NCI-H1105 (cell line): ENCODE results near the gene PTPRG.

Experiments
- DNase-seq: peaks from one replicate; lab custom pipeline; 2025; lab: John Stamatoyannopoulos, UW

The PTPRG gene

DNA sequence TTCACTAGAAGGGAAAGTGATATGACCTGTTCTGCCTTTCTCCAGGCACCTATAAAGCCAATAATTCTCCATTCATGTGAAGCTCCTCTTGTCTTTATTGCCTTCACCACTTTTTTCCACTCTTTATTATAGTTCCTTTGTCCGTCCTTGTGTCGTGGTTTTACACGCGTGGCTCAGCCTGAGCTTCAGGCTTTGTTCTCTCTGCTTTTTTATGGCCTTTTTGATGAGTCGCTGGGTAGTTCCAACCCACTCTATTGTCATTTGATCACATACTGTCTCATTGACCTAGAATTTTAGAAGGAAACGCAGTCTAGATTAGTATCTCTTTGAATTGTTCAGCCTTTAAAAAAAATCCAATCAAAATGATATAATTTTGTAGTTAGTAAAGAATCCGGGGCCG lies 403.2 kb downstream of the PTPRG start:
- DNase-seq: no peak

DNA sequence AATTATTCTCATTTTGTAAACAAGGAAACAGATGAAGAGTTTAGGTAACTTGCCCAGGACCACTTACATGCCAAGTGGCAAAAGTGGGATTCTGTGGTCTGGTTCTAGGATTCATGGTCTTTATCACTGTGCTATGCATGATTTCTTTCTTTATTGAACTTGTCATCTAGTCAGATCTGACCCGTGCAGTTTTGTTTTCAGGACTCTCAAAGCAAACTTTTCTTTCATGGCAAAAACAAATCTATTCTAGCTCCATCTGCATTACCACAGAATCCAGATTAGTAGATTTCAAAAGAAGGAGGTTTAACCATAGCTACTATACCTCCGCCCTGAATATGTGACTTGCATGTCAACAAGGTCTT lies 404.4 kb downstream of the PTPRG start:
- DNase-seq: no peak

DNA sequence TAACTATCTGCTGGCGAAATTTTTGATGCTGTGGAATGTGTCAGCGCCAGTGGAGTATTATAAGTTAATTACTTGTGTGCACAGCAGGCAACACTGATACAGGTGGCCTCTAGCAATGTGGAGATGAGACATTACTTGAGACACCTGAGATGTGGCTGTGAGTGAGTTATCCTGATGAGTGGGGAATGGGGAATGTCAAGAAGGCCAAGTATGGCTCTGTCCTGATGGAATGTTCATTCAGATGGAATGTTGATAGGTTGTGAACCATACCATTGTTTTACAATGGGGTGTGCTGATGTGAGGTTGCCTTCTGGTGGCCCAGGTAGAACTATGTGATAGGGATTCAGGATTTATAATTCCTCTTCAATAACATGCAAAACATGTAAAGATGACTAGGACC lies 404.8 kb downstream of the PTPRG start:
- no peak for DNase-seq

DNA sequence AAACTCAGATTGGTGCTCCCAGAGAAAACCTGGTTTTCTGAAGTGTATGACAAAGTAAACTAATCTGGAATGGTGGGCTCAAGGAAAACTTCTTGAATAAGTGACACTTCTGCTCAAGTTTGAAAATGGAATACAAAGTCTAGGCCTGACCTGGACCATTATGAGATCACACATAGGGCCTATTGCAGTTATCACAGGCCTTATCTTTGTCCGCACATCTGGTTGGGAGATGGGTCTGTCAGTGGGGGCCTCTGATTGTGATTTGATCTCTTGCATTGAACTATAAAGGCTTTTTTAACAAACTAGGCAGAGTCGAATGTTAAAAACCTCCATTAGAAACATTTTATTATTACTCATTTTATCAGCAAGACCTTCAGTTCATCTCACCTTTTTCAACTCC lies 405.6 kb downstream of the PTPRG start:
- no peak for DNase-seq

DNA sequence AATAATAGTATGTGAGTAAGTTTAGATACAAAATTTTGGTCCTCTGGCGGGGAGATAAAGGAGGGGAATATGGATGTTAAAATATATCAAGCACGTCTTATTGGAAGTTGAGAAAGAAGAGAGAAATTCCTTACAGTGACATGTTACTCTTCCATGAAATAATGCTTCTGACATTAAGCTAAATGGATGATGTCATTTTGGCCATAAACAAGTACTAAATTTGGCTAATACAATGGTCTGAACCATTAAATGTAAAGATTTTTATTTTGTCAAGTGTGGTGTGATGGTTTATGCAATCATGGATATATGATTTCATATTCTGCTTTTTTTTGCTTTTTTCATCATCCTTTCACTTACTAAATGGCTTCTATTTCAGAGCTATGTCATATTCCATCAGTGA lies 406.6 kb downstream of the PTPRG start:
- no peak for DNase-seq

DNA sequence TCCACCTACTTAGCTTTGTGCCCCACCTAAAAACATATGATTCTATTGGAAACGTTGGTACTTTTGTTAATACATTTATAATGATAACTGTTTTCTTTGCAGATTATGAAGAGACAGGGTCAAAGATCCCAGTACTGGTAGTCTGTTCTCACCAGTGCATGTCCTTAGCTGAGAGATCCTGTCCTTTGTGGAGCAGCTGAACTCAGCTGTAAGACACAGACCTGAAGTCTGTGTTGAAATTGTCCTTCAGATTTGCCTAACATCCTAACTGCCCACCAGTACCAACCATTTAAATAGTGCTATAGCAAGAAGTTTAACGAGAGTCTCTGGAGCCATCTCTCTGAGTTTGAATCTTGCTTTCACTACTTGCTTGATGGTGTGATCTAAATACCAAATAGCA lies 413.3 kb downstream of the PTPRG start:
- no peak for DNase-seq

DNA sequence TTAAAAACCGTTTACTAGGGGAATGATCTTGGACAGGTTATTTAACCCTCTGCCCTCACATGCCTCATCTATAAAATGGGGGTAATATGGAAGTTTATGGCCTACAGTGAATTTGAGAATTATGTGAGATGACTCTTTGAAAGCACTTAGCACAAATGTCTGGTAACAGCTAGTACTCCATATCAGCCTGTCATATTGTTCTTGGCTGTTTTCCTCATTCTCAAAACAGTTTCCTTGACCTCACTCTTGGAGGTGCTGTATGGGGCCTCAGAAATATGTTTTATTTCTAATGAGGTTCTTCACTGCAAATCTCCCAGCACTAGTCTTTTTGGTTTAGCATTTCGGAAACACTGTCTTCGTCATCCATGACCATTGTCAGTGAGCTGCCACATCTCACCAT lies 413.8 kb downstream of the PTPRG start:
- no peak for DNase-seq

DNA sequence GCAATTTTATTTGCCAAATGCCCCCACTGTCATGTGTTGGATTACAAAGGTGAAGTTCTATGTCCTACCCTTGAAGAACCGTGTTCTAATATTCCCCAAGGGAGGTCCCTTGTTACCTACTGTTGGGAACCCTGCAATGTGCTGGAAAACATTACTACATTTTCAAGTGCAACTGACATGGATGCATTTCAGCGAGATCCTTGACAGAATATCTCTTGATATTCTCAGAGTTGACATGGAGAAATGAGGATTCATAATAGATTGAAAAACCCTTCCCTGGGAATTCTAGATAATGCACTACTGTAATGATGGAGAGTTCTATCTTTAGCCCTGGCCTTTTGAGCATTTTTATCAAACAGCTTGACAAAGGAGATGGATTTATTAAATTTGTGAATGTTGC lies 414.6 kb downstream of the PTPRG start:
- DNase-seq: no peak

DNA sequence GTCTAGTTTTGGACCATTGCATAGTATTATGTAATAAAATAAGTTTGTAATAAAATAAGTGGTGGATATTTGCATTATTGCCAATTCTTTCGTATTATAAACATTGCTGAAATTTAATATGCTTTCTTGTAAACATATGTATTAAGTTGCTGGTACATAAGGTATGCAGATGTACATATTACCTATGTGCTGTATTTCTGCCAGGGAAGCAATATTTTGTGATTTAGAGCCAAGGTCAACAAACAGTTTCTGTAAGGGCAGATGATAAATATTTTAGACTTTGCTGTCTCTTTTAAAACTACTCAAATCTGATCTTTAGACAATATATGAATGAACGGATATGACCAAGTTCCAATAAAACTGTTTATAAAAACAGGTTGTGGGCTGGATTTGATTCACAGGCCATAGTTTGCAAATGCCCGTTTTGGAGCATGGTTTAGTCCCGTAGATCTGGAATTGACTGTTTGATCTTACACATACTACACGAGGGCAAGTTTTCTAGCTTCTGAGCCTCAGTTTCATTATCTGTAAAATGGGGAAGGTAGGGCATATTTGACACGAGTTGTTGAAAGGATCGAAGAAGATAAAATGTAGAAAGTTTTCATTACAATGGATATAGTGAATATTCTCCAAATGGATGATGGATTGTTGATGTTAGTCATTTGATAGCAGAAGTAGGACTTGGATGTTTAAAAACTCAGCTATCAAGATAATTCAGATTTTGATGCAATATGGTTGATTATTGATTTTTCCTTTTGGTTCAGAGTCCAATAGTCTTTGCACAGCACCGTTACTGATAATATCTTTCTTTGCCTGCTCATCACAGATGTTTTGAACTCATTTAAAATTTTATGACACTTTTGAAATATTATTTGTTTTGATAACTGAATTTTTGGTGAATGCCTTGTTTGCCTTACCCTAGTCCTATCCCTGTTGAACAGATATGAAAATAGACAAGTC lies 417.4 kb downstream of the PTPRG start:
- DNase-seq: no peak

DNA sequence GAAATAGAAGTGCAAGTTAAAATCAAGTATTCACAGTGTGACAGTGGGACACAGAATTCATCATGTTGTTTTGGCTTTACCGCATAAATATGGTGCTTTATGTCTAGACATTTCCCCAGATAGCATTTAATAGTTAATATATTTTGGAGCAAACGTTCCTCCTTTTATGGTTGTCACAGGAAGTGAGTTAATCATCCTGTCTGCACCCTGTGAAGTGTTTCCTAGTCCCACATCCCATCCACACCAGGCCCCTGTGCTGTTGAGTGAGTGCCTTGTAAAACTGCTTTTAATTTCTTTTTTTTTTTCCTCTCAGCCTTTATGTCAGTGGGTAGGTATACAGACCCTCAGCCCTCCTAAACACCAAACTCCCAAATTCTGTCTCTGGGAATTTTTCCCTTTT lies 418.3 kb downstream of the PTPRG start:
- no peak for DNase-seq

DNA sequence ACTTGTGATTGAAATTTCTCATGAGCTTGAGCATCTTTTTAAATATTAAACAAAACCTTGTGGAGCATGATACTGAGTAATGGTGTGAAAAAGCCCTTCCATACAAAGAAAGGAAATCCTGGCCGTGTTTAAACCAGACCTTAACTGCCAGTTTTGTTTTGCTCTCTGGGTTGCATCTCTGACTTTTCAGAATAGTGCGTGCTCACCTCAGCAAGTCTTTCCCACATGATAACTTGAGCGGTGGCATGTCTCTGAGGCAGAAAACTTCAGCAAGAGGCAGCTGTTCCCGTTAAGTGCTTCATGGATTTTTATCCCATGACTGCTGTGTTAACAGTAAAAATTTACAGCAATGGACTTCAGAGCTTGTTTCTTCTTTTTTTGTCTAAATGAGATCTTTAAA lies 418.7 kb downstream of the PTPRG start:
- DNase-seq: no peak

DNA sequence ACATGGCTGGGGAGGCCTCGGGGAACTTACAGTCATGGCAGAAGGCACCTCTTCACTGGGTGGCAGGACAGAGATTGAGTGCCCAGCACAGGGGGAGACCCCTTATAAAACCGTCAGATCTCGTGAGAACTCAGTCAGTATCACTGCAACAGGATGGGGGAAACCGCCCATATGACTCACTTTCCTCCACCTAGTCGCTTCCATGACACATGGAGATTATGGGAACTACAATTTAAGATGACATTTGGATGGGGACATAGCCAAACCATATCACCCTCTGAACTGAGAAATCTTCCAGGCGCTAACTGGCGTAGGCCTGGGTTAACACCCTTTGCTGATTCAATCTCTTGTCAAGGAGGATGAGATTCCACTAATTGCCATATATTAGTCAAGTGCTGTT lies 419.7 kb downstream of the PTPRG start:
- no peak for DNase-seq

DNA sequence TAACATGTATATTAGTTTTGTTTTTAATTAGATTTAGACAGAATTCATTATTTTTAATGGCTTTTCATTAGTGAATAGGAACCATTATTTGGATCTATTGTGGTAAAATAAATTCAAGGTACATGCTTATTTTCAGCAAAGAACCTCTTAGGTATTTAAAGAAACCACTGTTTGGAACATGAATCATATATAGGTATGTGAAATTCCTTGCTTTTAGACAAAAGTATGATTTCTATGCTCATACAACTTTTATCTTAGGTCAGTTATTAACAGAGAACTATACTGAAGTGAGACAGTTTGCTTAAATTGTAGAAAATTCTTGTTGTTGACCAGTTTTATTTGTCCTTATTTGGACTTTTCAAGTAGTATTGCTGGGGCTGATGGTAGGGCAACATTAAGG lies 422.1 kb downstream of the PTPRG start:
- no peak for DNase-seq

DNA sequence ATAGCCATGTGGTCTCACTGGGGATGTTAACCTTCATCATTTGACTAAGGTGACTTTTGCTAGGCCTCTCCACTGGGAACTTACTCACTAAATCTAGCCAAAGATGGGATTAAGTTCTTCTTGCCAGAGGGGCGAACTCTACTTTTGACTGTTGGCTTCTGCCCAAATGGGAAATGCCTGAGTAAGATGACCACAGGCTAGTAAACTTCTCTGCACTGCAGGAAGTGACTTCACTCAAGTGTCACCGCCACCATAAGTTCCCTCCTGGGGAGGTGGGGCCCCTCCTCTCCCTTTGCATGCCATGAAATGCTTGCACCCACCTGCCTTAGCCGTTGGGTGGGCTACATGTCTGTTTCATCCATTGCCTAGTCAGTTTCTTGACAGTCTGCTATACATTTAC lies 423.6 kb downstream of the PTPRG start:
- no peak for DNase-seq

DNA sequence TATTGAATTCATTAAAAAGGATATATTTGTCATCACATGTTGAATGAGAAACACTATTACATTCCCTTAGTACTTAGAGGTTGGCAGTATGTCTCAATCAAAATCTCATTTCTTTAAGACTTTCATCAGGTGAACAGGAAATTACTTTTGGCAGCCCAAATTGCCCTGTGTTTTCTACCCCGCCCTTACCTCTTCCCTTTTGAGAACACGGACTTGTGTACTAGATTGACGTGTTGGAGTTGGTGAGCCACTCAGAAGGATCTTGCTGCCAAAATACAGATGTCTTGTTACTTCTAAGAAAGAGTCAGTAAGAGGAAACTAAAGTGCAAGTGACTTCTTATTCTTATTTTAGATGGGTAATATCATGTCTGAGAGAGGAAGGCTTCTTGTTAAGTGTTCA lies 425.1 kb downstream of the PTPRG start:
- no peak for DNase-seq

DNA sequence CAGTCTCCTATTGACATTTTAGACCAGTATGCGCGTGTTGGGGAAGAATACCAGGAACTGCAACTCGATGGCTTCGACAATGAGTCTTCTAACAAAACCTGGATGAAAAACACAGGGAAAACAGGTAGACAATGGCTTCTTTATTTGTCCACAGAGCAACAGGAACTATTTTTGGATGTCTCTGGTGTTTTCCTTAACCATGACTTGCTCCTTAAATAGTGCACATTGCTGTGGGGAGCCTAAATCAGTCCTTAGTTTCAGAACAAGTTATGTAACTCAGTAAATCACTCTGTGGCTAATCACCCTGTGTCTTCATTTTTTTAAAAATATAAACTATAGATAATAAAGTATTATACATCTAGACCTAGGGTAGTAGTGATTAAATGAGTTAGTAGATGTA lies 428.3 kb downstream of the PTPRG start:
- no peak for DNase-seq

DNA sequence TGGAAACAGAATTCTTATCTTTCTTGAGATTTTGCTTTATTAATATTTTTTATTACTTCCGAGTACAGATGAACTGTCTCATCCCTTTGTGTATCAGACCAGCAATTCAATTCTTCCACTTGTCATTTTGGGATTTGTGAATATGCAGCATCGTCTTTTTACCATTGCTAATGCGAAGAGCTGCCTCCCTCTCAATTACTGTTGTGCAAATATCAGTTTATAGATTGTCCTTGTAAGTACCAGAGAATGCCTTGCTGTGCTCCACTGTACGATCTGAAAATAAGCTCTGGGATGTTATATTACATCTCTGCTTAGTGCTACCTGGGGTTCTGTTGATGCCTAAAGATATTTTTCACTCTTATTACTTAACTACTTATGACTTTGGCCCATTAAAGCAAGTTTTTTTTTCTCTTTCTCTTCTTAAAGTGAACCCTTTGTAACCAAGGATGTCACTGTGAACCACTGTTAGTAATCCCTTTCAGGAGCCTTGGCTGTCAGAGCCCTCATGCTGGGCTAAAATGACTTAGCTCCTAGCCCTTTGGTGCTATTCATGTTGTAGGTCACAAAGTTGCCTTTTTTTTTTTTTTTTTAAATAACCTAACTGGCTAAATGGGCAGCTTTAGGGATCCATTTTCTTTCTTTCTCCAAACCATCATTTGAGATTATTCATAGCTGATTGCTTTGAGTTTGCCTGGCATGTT lies 429.1 kb downstream of the PTPRG start:
- DNase-seq: no peak

DNA sequence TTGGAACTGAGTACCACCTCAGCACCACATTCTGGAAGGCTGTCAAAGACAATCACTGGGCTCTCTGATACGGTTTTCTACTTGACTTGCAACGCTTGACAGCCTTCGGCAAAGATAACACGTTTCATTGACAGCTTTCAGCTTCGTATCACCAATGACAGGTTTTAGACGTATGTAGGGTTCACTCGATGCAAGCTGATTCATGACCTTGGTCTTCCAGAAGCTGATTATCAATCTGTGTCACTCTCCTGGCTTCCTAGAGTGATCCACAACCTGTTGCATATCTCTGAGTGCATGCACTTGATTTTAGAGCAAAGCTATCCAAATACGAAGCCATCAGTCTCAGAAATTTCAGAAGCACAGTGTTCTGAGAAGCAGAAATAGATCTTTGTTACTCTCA lies 430.3 kb downstream of the PTPRG start:
- no peak for DNase-seq

DNA sequence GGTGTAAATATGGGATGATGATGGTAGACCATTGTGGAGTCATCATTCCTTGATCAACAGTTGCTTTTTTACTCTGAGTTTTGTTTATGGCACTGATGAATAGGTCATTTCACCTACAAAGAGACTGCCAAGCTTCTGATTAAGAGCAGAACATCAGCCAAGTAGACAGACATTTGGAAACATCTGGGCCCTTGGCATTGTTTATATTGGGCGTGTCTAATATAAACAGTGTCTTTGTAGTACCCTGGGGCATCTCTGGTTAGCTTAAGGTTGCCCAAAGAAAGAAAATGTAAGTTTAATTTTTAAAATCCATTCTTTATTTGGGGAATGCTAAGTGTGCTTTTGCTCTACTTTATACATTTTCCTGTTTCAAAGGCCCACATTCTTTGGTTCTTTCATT lies 435.0 kb downstream of the PTPRG start:
- no peak for DNase-seq

DNA sequence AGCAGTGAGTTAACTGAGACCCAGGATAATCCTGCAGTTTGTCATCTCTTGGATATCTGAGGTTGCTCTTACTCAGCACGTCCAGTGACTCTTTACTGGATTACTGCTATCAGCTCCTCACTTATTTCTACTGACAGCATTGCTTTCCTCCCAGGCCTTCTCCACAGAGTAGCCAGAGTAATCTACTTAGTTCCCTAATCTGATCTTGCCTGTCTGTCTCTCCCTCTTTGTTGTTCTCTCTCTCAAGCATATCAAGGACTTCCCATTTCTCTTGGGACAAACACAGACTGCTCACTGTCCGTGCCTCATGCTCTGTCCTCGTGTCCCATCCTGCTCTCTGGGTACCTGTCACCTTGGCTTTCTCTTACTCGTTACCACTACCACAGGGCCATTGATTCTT lies 435.7 kb downstream of the PTPRG start:
- no peak for DNase-seq

DNA sequence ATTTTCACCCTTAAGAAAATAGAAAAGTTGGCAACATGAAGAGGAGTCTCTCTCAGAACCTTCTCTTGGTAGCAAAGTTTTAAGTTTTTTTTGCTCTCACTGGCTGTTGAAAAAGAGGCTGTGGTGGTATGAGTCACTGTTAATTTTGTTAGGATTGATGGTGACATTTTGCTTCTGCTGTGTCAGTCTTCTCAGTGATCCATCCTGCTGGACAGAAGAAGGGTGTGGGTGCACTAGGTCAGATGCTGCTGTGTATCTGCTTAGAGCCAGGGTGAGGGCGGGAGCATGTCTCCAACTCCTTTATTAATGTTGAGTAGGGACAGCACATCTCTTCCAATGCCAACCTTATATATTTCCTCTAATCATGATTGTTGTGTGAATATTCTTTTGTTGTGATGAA lies 442.5 kb downstream of the PTPRG start:
- no peak for DNase-seq

DNA sequence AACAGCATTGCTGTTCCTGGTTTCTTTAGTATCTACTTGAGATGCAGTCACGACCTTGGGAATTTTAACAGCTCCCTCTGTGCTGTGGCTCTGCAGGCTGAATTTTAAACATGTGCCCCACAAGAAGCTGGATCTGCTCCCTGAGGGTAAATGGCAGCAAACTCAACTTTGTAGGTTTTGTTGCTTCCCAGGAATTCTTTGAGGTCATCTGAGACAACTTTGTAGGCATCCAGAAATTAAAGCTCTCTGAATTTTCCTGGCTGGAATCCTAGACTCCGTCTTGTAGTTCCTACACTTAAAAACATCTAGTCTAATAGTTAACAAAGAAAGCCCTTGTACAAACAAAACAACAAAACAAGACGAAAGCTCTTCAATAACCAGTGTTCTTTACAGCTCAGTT lies 445.7 kb downstream of the PTPRG start:
- DNase-seq: no peak

DNA sequence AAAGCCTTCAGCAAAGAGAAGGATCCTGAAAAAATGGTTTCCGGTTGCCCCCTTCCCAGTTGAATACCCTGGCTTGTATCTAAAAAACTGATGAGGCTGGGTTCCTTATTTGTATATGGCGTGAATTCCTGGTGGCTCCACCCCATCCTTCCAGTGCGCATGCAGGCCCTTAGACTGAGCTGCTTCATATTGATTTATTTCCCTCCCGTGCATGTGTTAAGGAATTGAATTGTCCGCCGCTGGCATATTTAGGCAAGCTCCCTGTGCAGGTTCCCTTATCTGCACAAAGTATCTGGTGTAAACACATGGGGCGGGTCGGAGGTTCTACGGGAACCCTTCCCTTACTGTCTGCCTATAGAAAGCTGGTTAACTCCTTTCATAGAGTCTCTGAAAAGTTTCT lies 449.6 kb downstream of the PTPRG start:
- DNase-seq: no peak

DNA sequence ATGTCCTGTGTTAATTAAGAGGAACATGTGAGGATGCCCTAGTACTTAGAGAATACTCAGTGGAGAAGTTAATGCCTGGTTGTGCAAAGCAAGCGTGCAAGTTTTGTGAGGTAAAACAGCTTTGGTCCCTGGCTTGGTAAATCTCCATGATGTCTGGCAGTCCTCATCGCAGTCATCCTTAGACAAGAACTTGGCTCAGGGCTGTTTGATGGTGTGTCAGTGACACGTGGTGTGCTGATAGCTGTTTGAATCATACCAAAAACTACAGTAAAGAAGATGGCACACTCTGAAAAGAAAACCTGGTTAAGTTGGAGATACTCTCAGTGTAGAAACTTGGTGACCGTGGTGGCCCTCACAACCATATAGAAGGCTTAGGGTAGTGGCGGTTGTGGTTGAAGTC lies 450.3 kb downstream of the PTPRG start:
- no peak for DNase-seq
